Tibial nerve (tissue), 4 donors: ENCODE measurements around the gene MYOM3. TPM values are rescaled to one million over a fixed set of nuclear protein-coding genes. Genes with fewer than 3 reads are reported as not detected.
"Not testable (repeated sequence)": the region's sequence is repeated elsewhere in the genome, so short reads cannot be mapped to it uniquely, and the experiment has no call there.

Experiments
- DNase-seq, 2 donors: peaks; one replicate each; pipeline ENCODE4 v3.0.0-alpha.2; 2019; ENCODE audit warnings: low spot score in 2 of 2
- H3K27ac ChIP-seq, 4 donors: fragments of 200-600 bp; sonication (generic) in 3 of 4; one replicate each; pipeline ENCODE4 v1.5.1; 2017 to 2019; ENCODE audit warnings: mild to moderate bottlenecking in 1 of 4
- H3K27me3 ChIP-seq, 2 donors: fragments of 200-600 bp; sonication (generic) in 1 of 2; one replicate each; pipeline versions ENCODE4 v1.5.1 to v1.6.0; 2017 to 2019
- H3K36me3 ChIP-seq, 3 donors: fragments of 200-600 bp; sonication (generic); one replicate each; pipeline ENCODE4 v1.5.1; 2018 to 2019
- H3K4me1 ChIP-seq, 4 donors: fragments of 200-600 bp; sonication (generic) in 3 of 4; one replicate each; pipeline ENCODE4 v1.5.1; 2017 to 2019
- H3K4me3 ChIP-seq, 4 donors: fragments of 200-600 bp; sonication (generic) in 3 of 4; one replicate each; pipeline ENCODE4 v1.5.1; 2017 to 2019; ENCODE audit warnings: mild to moderate bottlenecking in 1 of 4, moderate library complexity in 1 of 4
- H3K9me3 ChIP-seq, 4 donors: fragments of 200-600 bp; sonication (generic) in 3 of 4; one replicate each; pipeline ENCODE4 v1.5.1; 2017 to 2019
- CTCF ChIP-seq, 5 experiments: fragments of 200-600 bp in 3 of 5; fragments of 450-650 bp in 2 of 5; sonication (generic) in 3 of 5; IDR thresholded peaks; one replicate each; pipeline ENCODE4 v1.5.1; 2016 to 2019; ENCODE audit warnings: antibody characterized with exemption in 5 of 5, mild to moderate bottlenecking in 3 of 5, moderate library complexity in 2 of 5
- EP300 ChIP-seq, 2 donors: sonication (generic); formaldehyde crosslinking; IDR thresholded peaks; one replicate each; pipeline ENCODE4 v1.6.1; 2017; ENCODE audit warnings: antibody characterized with exemption in 2 of 2, mild to moderate bottlenecking in 1 of 2
- POLR2A ChIP-seq, 2 donors: fragments of 450-650 bp; IDR thresholded peaks; one replicate each; pipeline ENCODE4 v1.6.1; 2017; ENCODE audit warnings: antibody characterized with exemption in 2 of 2, mild to moderate bottlenecking in 2 of 2, moderate library complexity in 2 of 2
- WGBS, 2 donors: methylation state at CpG; one replicate each; pipeline ENCODE4 v1.1.5; 2018; 5-methylcytosine and 5-hydroxymethylcytosine counted together
- total RNA-seq, 4 donors: library from RNA; depleted of rRNA; stranded (reverse); fragments of >200 nt; gene quantifications; one replicate each; pipeline ENCODE4 v1.1.0, GENCODE V29; 2016

The MYOM3 gene
- total RNA-seq, 4 donors from 2014 or later = 0.20 to 0.60 (median 0.22) TPM; not detected in 1

- WGBS, 2 donors = 78 to 81% methylated on average over 3 of the region's 3 CpGs
- Histone ChIP-seq H3K27ac (peak overlapping the region; percentile 68 to 95 (median 86)), H3K9me3 (no peaks in the 10 kb centered on the region), H3K4me3 (no peak overlapping the region), H3K36me3 (no peaks in the 10 kb centered on the region), H3K27me3 (no peaks in the 10 kb centered on the region), H3K4me1 (peaks cover 0 to 71% (median 39%) of the 10 kb centered on the region in 4 donors)
- DNase-seq = no peak
- TF ChIP-seq POLR2A (IDR thresholded peaks at IDR 0.05) = no peak
- no peak for TF ChIP-seq EP300 (IDR thresholded peaks at IDR 0.05)
- TF ChIP-seq CTCF (IDR thresholded peaks at IDR 0.05) = no peak
Observed at GRCh38 chr1:24020470-24020869, 91.5 kb downstream of the MYOM3 start.

- 42 to 50% methylated on average over 5 of the region's 5 CpGs for WGBS, 2 donors
- H3K9me3 ChIP-seq = no peaks in the 10 kb centered on the region
- TF ChIP-seq CTCF (IDR thresholded peaks at IDR 0.05) = no peak
- TF ChIP-seq EP300 (IDR thresholded peaks at IDR 0.05) = peak in 1 of 2 donors; percentile 53
- DNase-seq = peak in 1 of 2 donors; percentile 50
- no peak overlapping the region for H3K4me3 ChIP-seq
- H3K27me3 ChIP-seq = no peaks in the 10 kb centered on the region
- peak overlapping the region; percentile 83 to 95 (median 86) for H3K27ac ChIP-seq
- no peaks in the 10 kb centered on the region for H3K36me3 ChIP-seq
- H3K4me1 ChIP-seq = peaks cover 0 to 71% (median 41%) of the 10 kb centered on the region in 4 donors
Observed at GRCh38 chr1:24020025-24020424, 91.9 kb downstream of the MYOM3 start.

- Histone ChIP-seq H3K27me3 (no peaks in the 10 kb centered on the region), H3K4me1 (peaks cover 0 to 71% (median 41%) of the 10 kb centered on the region in 4 donors), H3K27ac (peak overlapping the region; percentile 83 to 95 (median 86)), H3K4me3 (peak overlapping the region in 1 of 4 donors; percentile 22), H3K9me3 (no peaks in the 10 kb centered on the region), H3K36me3 (no peaks in the 10 kb centered on the region)
- TF ChIP-seq EP300 (IDR thresholded peaks at IDR 0.05) = peak; percentile 96 to 97
- TF ChIP-seq CTCF (IDR thresholded peaks at IDR 0.05) = no peak
- peak in 1 of 2 donors; percentile 10 for TF ChIP-seq POLR2A (IDR thresholded peaks at IDR 0.05)
- whole genome bisulfite sequencing, 2 donors = 23 to 24% methylated on average over 20 of the region's 20 CpGs
- DNase-seq = peak; percentile 99 to 100
Observed at GRCh38 chr1:24018611-24019580, 93.0 kb downstream of the MYOM3 start.

- H3K4me3 ChIP-seq = no peak overlapping the region
- H3K36me3 ChIP-seq = no peaks in the 10 kb centered on the region
- no peaks in the 10 kb centered on the region for H3K27me3 ChIP-seq
- TF ChIP-seq POLR2A (IDR thresholded peaks at IDR 0.05) (no peak), EP300 (IDR thresholded peaks at IDR 0.05) (peak; percentile 84 to 87)
- WGBS, 2 donors = 47 to 52% methylated on average over 6 of the region's 6 CpGs
- peaks cover 0 to 48% (median 27%) of the 10 kb centered on the region in 4 donors for H3K4me1 ChIP-seq
- DNase-seq = peak in 1 of 2 donors; percentile 36
- H3K27ac ChIP-seq = peak overlapping the region; percentile 3 to 95 (median 46)
- no peaks in the 10 kb centered on the region for H3K9me3 ChIP-seq
Observed at GRCh38 chr1:24015221-24016210, 96.4 kb downstream of the MYOM3 start.

GRCh38 chr1:24012878-24013277 lies 99.1 kb downstream of the MYOM3 start:
- not testable (repeated sequence) for DNase-seq, H3K9me3 ChIP-seq, H3K27me3 ChIP-seq, H3K27ac ChIP-seq, H3K4me3 ChIP-seq, H3K36me3 ChIP-seq
- peaks cover 0 to 44% (median 5%) of the 10 kb centered on the region in 4 donors for H3K4me1 ChIP-seq
- 92% methylated on average over 8 of the region's 8 CpGs for WGBS, 2 donors
